Astrocyte of the cerebellum (primary cell): ENCODE data around the gene TAF1D.

ENCODE experiments used
- DNase-seq: peaks from one replicate; pipeline ENCODE4 v3.0.0-alpha.2; 2011; ENCODE audit warnings: low read depth
- H3K4me3 ChIP-seq: 2 replicates; pipeline ENCODE4 v1.5.1; 2011; ENCODE audit warnings: mild to moderate bottlenecking, low read depth, low read length, moderate library complexity
- in situ Hi-C: cut with HindIII; loops from 2 replicates; pipeline ENCODE4 v1.10.0; 2017; ENCODE audit warnings: low sequenced_read_pairs
- TF ChIP-seq, protein P1 (sequence below): IDR thresholded peaks from 2 replicates; pipeline ENCODE4 v1.5.1; 2012; ENCODE audit warnings: low read length, low read depth, moderate library complexity, mild to moderate bottlenecking; ENCODE audit errors: missing control alignments

The TAF1D gene

DNA sequence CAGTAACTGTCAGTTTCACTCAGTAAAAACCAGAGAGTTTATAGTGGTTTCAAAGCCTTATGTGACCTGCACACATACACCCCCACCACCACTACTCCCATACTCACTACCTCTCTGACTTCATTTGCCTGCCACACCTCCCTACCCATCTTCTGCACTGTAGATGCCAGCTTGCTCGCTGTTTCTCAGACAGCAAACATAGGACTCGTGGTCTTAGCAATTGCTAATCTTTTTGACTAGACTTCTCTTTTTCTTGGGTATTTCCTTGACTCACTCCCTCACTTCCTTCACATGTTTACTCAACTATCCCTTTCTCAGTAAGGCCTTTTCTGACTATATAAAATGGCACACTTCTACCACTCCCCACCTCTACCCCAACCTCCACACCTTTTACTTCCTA, 52.1 kb downstream of the TAF1D start:
- no peak overlapping the region for H3K4me3 ChIP-seq
- TF ChIP-seq, protein P1, sequence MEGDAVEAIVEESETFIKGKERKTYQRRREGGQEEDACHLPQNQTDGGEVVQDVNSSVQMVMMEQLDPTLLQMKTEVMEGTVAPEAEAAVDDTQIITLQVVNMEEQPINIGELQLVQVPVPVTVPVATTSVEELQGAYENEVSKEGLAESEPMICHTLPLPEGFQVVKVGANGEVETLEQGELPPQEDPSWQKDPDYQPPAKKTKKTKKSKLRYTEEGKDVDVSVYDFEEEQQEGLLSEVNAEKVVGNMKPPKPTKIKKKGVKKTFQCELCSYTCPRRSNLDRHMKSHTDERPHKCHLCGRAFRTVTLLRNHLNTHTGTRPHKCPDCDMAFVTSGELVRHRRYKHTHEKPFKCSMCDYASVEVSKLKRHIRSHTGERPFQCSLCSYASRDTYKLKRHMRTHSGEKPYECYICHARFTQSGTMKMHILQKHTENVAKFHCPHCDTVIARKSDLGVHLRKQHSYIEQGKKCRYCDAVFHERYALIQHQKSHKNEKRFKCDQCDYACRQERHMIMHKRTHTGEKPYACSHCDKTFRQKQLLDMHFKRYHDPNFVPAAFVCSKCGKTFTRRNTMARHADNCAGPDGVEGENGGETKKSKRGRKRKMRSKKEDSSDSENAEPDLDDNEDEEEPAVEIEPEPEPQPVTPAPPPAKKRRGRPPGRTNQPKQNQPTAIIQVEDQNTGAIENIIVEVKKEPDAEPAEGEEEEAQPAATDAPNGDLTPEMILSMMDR, result no peak
- DNase-seq, result no peak
- in situ Hi-C loops, result no loop called here

GRCh38 chr11:93686812-93687211, 54.5 kb downstream of the TAF1D start:
- H3K4me3 ChIP-seq, result no peak overlapping the region
- TF ChIP-seq, protein P1, result no peak
- peak; percentile 8 for DNase-seq
- in situ Hi-C loops, result no loop called here

- H3K4me3 ChIP-seq, result no peak overlapping the region
- DNase-seq, result no peak
- TF ChIP-seq, protein P1, result no peak
- in situ Hi-C loops, result no loop called here
Measured at GRCh38 chr11:93686226-93686625, 55.1 kb downstream of the TAF1D start.
